HEK293 (cell line): ENCODE measurements around the gene SLC30A5.

ENCODE experiments used
- CTCF ChIA-PET: fragments of 350-600 bp; formaldehyde crosslinking; extraction: SDS; loops from one replicate; lab custom pipeline; 2021; ENCODE audit warnings: antibody characterized with exemption; lab: Yijun Ruan, JAX
- POLR2A ChIA-PET: fragments of 300-600 bp; formaldehyde crosslinking; extraction: SDS; loops from one replicate; lab custom pipeline; 2020; ENCODE audit warnings: antibody characterized with exemption, inconsistent platforms; lab: Yijun Ruan, JAX
- H3K27ac ChIP-seq: fragments of 200-500 bp; sonication (Bioruptor generic); 2 replicates; pipeline ENCODE4 v1.5.1; 2014; ENCODE audit warnings: low read depth, low read length, control low read depth, inconsistent platforms; ENCODE audit errors: extremely low read depth
- H3K36me3 ChIP-seq, 2 experiments: fragments of 200-500 bp in 1 of 2; sonication (Bioruptor generic) in 1 of 2; 1 replicate in 1 of 2; 2 replicates in 1 of 2; pipeline ENCODE4 v1.5.1; 2014 to 2017; ENCODE audit warnings: inconsistent platforms in 2 of 2, low read length in 2 of 2; ENCODE audit not compliant: control insufficient read depth in 2 of 2, insufficient read depth in 1 of 2
- H3K4me1 ChIP-seq: fragments of 200-500 bp; sonication (Bioruptor generic); 2 replicates; pipeline ENCODE4 v1.5.1; 2014; ENCODE audit warnings: mild to moderate bottlenecking, low read length, inconsistent platforms; ENCODE audit not compliant: control insufficient read depth, insufficient read depth
- H3K4me3 ChIP-seq: 2 replicates; pipeline ENCODE4 v1.5.1; 2011; ENCODE audit warnings: low read depth, mild to moderate bottlenecking, control low read depth, low read length, moderate library complexity
- H3K9me3 ChIP-seq: fragments of 200-500 bp; sonication (Bioruptor generic); 2 replicates; pipeline ENCODE4 v1.5.1; 2014; ENCODE audit warnings: low read depth, low read length, inconsistent platforms; ENCODE audit not compliant: control insufficient read depth, insufficient read depth
- GLIS2 ChIP-seq: fragments of 450-650 bp; formaldehyde crosslinking; IDR thresholded peaks from 2 replicates; pipeline ENCODE4 v1.5.1; 2016; ENCODE audit warnings: missing biosample characterization, missing genetic modification characterization
- OVOL3 ChIP-seq: fragments of 450-650 bp; formaldehyde crosslinking; IDR thresholded peaks from 2 replicates; pipeline ENCODE4 v1.5.1; 2016; ENCODE audit warnings: missing biosample characterization, missing genetic modification characterization
- SCRT1 ChIP-seq: fragments of 450-650 bp; formaldehyde crosslinking; IDR thresholded peaks from 2 replicates; pipeline ENCODE4 v1.5.1; 2016; ENCODE audit warnings: missing biosample characterization, missing genetic modification characterization, borderline replicate concordance
- ZBTB20 ChIP-seq: fragments of 450-650 bp; formaldehyde crosslinking; IDR thresholded peaks from 2 replicates; pipeline ENCODE4 v1.5.1; 2016; ENCODE audit warnings: missing biosample characterization, missing genetic modification characterization
- ZBTB48 ChIP-seq: fragments of 450-650 bp; formaldehyde crosslinking; IDR thresholded peaks from 2 replicates; pipeline ENCODE4 v1.5.1; 2016; ENCODE audit warnings: missing biosample characterization, missing genetic modification characterization
- ZBTB8A ChIP-seq: fragments of 450-650 bp; formaldehyde crosslinking; IDR thresholded peaks from 2 replicates; pipeline ENCODE4 v1.5.1; 2016; ENCODE audit warnings: missing biosample characterization, missing genetic modification characterization
- ZIC2 ChIP-seq: fragments of 450-650 bp; formaldehyde crosslinking; IDR thresholded peaks from 2 replicates; pipeline ENCODE4 v1.5.1; 2016; ENCODE audit warnings: missing biosample characterization, missing genetic modification characterization
- ZNF140 ChIP-seq: fragments of 450-650 bp; formaldehyde crosslinking; IDR thresholded peaks from 2 replicates; pipeline ENCODE4 v1.5.1; 2016; ENCODE audit warnings: missing biosample characterization, missing genetic modification characterization
- ZNF174 ChIP-seq: fragments of 450-650 bp; formaldehyde crosslinking; IDR thresholded peaks from 2 replicates; pipeline ENCODE4 v1.5.0; 2017; ENCODE audit warnings: missing biosample characterization, mild to moderate bottlenecking, missing genetic modification characterization
- ZNF335 ChIP-seq: fragments of 450-650 bp; formaldehyde crosslinking; conservative IDR thresholded peaks from 2 replicates; pipeline ENCODE4 v1.5.1; 2016; ENCODE audit warnings: missing biosample characterization, missing genetic modification characterization
- ZNF416 ChIP-seq: fragments of 450-650 bp; formaldehyde crosslinking; IDR thresholded peaks from 2 replicates; pipeline ENCODE4 v1.5.1; 2016; ENCODE audit warnings: missing biosample characterization, missing genetic modification characterization
- ZNF433 ChIP-seq: fragments of 450-650 bp; formaldehyde crosslinking; IDR thresholded peaks from 2 replicates; pipeline ENCODE4 v1.5.1; 2016; ENCODE audit warnings: missing biosample characterization, missing genetic modification characterization, low read depth
- ZNF664 ChIP-seq: fragments of 450-650 bp; formaldehyde crosslinking; IDR thresholded peaks from 2 replicates; pipeline ENCODE4 v1.5.1; 2016; ENCODE audit warnings: missing biosample characterization, missing genetic modification characterization
- TF ChIP-seq, protein P1 (sequence below): fragments of 450-650 bp; formaldehyde crosslinking; IDR thresholded peaks from 2 replicates; pipeline ENCODE4 v1.5.1; 2016; ENCODE audit warnings: missing biosample characterization, missing genetic modification characterization
- TF ChIP-seq, protein P2 (sequence below): fragments of 450-650 bp; formaldehyde crosslinking; conservative IDR thresholded peaks from 2 replicates; pipeline ENCODE4 v1.5.1; 2016; ENCODE audit warnings: low read depth, missing biosample characterization, missing genetic modification characterization
- TF ChIP-seq, protein P3 (sequence below): fragments of 450-650 bp; formaldehyde crosslinking; IDR thresholded peaks from 2 replicates; pipeline ENCODE4 v1.5.1; 2016; ENCODE audit warnings: missing biosample characterization, missing genetic modification characterization
- TF ChIP-seq, protein P4 (sequence below): fragments of 450-650 bp; formaldehyde crosslinking; optimal IDR thresholded peaks from 2 replicates; pipeline ENCODE3; 2016; ENCODE audit warnings: missing biosample characterization, mild to moderate bottlenecking, missing genetic modification characterization
- TF ChIP-seq, protein P5 (sequence below): fragments of 450-650 bp; formaldehyde crosslinking; IDR thresholded peaks from 2 replicates; pipeline ENCODE4 v1.5.1; 2016; ENCODE audit warnings: missing biosample characterization, missing genetic modification characterization

SLC30A5 gene

DNA sequence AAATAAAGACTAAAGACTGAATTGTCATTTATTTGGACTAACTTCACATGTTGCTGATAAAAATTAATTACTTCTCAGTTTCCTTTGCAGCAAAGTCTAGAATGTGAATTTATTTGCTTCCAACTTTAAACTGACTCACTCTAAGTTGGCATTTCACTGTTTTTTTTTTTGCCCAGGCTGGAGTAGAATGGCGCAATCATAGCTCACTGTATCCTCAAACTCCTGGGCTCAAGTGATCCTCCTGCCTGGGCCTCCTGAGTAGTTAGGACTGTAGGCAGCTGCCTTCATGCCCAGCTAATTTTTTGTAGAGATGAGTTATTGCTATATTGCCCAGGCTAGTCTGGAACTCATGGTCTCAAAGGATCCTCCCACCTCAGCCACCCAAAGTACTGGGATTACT is 76.7 kb downstream of the SLC30A5 start (continued):
- TF ChIP-seq, protein P1, sequence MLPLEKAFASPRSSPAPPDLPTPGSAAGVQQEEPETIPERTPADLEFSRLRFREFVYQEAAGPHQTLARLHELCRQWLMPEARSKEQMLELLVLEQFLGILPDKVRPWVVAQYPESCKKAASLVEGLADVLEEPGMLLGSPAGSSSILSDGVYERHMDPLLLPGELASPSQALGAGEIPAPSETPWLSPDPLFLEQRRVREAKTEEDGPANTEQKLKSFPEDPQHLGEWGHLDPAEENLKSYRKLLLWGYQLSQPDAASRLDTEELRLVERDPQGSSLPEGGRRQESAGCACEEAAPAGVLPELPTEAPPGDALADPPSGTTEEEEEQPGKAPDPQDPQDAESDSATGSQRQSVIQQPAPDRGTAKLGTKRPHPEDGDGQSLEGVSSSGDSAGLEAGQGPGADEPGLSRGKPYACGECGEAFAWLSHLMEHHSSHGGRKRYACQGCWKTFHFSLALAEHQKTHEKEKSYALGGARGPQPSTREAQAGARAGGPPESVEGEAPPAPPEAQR (tag by site-specific recombination) = no peak
- no peak for TF ChIP-seq ZBTB48
- TF ChIP-seq, all 188 proteins: peak for 0

DNA sequence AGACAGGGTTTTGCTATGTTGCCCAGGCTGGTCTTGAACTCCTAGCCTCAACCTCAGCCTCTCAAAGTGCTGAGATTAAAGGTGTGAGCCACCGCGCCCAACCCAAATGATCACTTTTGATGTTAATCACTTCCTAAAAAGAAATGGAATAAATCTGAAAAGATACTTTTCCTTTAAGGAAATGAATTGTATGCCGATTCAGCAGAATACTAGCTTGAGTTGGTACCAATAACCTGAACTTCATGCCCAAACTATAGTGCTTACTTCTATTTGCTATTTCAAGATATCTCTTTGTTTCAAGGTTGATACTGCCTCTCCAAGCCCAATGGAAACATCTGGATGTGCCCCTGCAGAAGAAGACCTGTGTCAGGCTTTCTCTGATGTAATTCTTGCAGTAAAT is 77.2 kb downstream of the SLC30A5 start:
- TF ChIP-seq, protein P2, sequence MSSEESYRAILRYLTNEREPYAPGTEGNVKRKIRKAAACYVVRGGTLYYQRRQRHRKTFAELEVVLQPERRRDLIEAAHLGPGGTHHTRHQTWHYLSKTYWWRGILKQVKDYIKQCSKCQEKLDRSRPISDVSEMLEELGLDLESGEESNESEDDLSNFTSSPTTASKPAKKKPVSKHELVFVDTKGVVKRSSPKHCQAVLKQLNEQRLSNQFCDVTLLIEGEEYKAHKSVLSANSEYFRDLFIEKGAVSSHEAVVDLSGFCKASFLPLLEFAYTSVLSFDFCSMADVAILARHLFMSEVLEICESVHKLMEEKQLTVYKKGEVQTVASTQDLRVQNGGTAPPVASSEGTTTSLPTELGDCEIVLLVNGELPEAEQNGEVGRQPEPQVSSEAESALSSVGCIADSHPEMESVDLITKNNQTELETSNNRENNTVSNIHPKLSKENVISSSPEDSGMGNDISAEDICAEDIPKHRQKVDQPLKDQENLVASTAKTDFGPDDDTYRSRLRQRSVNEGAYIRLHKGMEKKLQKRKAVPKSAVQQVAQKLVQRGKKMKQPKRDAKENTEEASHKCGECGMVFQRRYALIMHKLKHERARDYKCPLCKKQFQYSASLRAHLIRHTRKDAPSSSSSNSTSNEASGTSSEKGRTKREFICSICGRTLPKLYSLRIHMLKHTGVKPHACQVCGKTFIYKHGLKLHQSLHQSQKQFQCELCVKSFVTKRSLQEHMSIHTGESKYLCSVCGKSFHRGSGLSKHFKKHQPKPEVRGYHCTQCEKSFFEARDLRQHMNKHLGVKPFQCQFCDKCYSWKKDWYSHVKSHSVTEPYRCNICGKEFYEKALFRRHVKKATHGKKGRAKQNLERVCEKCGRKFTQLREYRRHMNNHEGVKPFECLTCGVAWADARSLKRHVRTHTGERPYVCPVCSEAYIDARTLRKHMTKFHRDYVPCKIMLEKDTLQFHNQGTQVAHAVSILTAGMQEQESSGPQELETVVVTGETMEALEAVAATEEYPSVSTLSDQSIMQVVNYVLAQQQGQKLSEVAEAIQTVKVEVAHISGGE (tag by site-specific recombination) = no peak
- no peak for TF ChIP-seq ZNF140
- TF ChIP-seq ZNF174 (tag by site-specific recombination) = no peak
- TF ChIP-seq, protein P3, sequence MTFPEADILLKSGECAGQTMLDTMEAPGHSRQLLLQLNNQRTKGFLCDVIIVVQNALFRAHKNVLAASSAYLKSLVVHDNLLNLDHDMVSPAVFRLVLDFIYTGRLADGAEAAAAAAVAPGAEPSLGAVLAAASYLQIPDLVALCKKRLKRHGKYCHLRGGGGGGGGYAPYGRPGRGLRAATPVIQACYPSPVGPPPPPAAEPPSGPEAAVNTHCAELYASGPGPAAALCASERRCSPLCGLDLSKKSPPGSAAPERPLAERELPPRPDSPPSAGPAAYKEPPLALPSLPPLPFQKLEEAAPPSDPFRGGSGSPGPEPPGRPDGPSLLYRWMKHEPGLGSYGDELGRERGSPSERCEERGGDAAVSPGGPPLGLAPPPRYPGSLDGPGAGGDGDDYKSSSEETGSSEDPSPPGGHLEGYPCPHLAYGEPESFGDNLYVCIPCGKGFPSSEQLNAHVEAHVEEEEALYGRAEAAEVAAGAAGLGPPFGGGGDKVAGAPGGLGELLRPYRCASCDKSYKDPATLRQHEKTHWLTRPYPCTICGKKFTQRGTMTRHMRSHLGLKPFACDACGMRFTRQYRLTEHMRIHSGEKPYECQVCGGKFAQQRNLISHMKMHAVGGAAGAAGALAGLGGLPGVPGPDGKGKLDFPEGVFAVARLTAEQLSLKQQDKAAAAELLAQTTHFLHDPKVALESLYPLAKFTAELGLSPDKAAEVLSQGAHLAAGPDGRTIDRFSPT (tag by site-specific recombination) = no peak
- TF ChIP-seq SCRT1 (tag by site-specific recombination) = no peak
- no peak for TF ChIP-seq GLIS2
- no peak for TF ChIP-seq ZNF664 (tag by site-specific recombination)
- TF ChIP-seq ZBTB20 (tag by site-specific recombination) = no peak
- no peak for TF ChIP-seq ZNF433 (tag by site-specific recombination)
- TF ChIP-seq, protein P4, sequence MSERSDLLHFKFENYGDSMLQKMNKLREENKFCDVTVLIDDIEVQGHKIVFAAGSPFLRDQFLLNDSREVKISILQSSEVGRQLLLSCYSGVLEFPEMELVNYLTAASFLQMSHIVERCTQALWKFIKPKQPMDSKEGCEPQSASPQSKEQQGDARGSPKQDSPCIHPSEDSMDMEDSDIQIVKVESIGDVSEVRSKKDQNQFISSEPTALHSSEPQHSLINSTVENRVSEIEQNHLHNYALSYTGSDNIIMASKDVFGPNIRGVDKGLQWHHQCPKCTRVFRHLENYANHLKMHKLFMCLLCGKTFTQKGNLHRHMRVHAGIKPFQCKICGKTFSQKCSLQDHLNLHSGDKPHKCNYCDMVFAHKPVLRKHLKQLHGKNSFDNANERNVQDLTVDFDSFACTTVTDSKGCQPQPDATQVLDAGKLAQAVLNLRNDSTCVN (tag by site-specific recombination) = no peak
- TF ChIP-seq ZBTB8A = no peak
- TF ChIP-seq ZIC2 (tag by site-specific recombination) = no peak
- TF ChIP-seq, protein P5, sequence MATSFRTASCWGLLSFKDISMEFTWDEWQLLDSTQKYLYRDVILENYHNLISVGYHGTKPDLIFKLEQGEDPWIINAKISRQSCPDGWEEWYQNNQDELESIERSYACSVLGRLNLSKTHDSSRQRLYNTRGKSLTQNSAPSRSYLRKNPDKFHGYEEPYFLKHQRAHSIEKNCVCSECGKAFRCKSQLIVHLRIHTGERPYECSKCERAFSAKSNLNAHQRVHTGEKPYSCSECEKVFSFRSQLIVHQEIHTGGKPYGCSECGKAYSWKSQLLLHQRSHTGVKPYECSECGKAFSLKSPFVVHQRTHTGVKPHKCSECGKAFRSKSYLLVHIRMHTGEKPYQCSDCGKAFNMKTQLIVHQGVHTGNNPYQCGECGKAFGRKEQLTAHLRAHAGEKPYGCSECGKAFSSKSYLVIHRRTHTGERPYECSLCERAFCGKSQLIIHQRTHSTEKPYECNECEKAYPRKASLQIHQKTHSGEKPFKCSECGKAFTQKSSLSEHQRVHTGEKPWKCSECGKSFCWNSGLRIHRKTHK = no peak
- no peak for TF ChIP-seq ZNF416 (tag by site-specific recombination)
- no peak for TF ChIP-seq OVOL3 (tag by site-specific recombination)
- TF ChIP-seq ZNF335 = no peak
- CTCF ChIA-PET = no interaction called here
- H3K4me3 ChIP-seq = no peak overlapping the region

More for the DNA sequence above, 77.2 kb downstream of the SLC30A5 start:
- H3K27ac ChIP-seq = no peak overlapping the region
- peaks cover 2% of the 10 kb centered on the region; the same call in 1 of the 2 replicates for H3K4me1 ChIP-seq
- POLR2A ChIA-PET = no interaction called here
- no peaks in the 10 kb centered on the region for H3K9me3 ChIP-seq
- H3K36me3 ChIP-seq = peaks cover 67 to 82% of the 10 kb centered on the region in 2 experiments
